T1000 (cell line): ENCODE results near the gene MYO1F.

ENCODE experiments used
- DNase-seq: peaks from one replicate; lab custom pipeline; 2025; ENCODE audit warnings: mixed read lengths; lab: John Stamatoyannopoulos, UW

The MYO1F gene

GRCh38 chr19:8491574-8491973 is 85.7 kb downstream of the MYO1F start:
- DNase-seq: no peak

GRCh38 chr19:8490873-8491272 is 86.4 kb downstream of the MYO1F start:
- no peak for DNase-seq

- no peak for DNase-seq
Measured at GRCh38 chr19:8490395-8490760, 86.9 kb downstream of the MYO1F start.

- no peak for DNase-seq
Measured at GRCh38 chr19:8489561-8490394, 87.5 kb downstream of the MYO1F start.

GRCh38 chr19:8488365-8488764 is 88.9 kb downstream of the MYO1F start:
- DNase-seq: no peak

GRCh38 chr19:8487137-8487851 is 89.9 kb downstream of the MYO1F start:
- no peak for DNase-seq

- no peak for DNase-seq
Measured at GRCh38 chr19:8486661-8487136, 90.5 kb downstream of the MYO1F start.

GRCh38 chr19:8485561-8486371 is 91.5 kb downstream of the MYO1F start:
- DNase-seq: no peak

GRCh38 chr19:8484331-8484894 is 92.8 kb downstream of the MYO1F start:
- no peak for DNase-seq

- no peak for DNase-seq
Measured at GRCh38 chr19:8483165-8483564, 94.1 kb downstream of the MYO1F start.

GRCh38 chr19:8482696-8483095 is 94.5 kb downstream of the MYO1F start:
- no peak for DNase-seq

GRCh38 chr19:8481616-8482015 is 95.6 kb downstream of the MYO1F start:
- no peak for DNase-seq

GRCh38 chr19:8481201-8481600 is 96.0 kb downstream of the MYO1F start:
- DNase-seq: no peak

GRCh38 chr19:8478598-8478997 is 98.6 kb downstream of the MYO1F start:
- DNase-seq: no peak

- no peak for DNase-seq
Measured at GRCh38 chr19:8477889-8478288, 99.4 kb downstream of the MYO1F start.

GRCh38 chr19:8476524-8476923 is 100.7 kb downstream of the MYO1F start:
- no peak for DNase-seq

- no peak for DNase-seq
Measured at GRCh38 chr19:8475005-8475404, 102.2 kb downstream of the MYO1F start.

- DNase-seq: no peak
Measured at GRCh38 chr19:8473648-8474476, 103.4 kb downstream of the MYO1F start.
